ENCODE results near the gene EEF2KMT. TPM values are rescaled to one million over a fixed set of nuclear protein-coding genes. Genes with fewer than 3 reads are reported as not detected.
"Not testable (repeated sequence)": the region's sequence is repeated elsewhere in the genome, so short reads cannot be mapped to it uniquely, and the experiment has no call there.

Gene EEF2KMT, protein sequence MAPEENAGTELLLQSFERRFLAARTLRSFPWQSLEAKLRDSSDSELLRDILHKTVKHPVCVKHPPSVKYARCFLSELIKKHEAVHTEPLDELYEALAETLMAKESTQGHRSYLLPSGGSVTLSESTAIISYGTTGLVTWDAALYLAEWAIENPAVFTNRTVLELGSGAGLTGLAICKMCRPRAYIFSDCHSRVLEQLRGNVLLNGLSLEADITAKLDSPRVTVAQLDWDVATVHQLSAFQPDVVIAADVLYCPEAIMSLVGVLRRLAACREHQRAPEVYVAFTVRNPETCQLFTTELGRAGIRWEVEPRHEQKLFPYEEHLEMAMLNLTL
- 1 to 10 TPM; 5.6 to 8.4 TPM for total RNA-seq

- not testable (repeated sequence) for H3K36me3 Mint-ChIP-seq (ENCODE audit: insufficient read depth in 2 of 2)
Measured at GRCh38 chr16:5097470-5098220, at the start of gene EEF2KMT. Gene EEF2KMT (minus strand): TSS chr16:5097795. CDS start chr16:5097739, 56 bp downstream.

DNA sequence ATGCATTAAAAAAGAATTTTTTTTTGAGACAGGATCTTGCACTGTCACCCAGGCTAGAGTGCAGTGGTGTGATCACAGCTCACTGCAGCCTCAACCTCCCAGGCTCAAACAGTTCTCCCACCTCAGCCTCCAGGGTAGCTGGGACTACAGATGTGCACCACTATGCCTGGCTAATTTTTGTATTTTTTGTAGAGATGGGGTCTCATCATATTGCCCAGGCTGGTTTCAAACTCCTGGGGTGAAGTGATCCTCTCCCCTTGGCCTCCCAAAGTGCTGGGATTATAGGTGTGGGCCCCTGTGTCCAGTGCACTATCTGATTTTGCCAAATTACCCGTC, 47.0 kb upstream of the EEF2KMT start:
- H3K4me1 Mint-ChIP-seq (ENCODE audit: low read depth); DNase-seq; H3K36me3 Mint-ChIP-seq (ENCODE audit: insufficient read depth in 2 of 2); H3K27ac Mint-ChIP-seq; ATAC-seq (replicated peaks in 1 of 2); H3K4me3 Mint-ChIP-seq; H3K27me3 Mint-ChIP-seq (ENCODE audit: low read depth); H3K9me3 Mint-ChIP-seq: not testable (repeated sequence)

More at GRCh38 chr16:5097470-5098220, at the start of gene EEF2KMT:
- DNase-seq (peak; percentile 90 to 92), ATAC-seq (replicated peaks in 1 of 2) (peak; percentile 99)
- H3K9me3 Mint-ChIP-seq; H3K27me3 Mint-ChIP-seq (ENCODE audit: low read depth): not testable (repeated sequence)
- Mint-ChIP-seq H3K27ac (peak within 1 kb of the TSS; percentile 94), H3K4me1 (ENCODE audit: low read depth) (peaks cover 23% of the 10 kb centered on the region), H3K4me3 (peak within 1 kb of the TSS; percentile 91 to 95)

DNA sequence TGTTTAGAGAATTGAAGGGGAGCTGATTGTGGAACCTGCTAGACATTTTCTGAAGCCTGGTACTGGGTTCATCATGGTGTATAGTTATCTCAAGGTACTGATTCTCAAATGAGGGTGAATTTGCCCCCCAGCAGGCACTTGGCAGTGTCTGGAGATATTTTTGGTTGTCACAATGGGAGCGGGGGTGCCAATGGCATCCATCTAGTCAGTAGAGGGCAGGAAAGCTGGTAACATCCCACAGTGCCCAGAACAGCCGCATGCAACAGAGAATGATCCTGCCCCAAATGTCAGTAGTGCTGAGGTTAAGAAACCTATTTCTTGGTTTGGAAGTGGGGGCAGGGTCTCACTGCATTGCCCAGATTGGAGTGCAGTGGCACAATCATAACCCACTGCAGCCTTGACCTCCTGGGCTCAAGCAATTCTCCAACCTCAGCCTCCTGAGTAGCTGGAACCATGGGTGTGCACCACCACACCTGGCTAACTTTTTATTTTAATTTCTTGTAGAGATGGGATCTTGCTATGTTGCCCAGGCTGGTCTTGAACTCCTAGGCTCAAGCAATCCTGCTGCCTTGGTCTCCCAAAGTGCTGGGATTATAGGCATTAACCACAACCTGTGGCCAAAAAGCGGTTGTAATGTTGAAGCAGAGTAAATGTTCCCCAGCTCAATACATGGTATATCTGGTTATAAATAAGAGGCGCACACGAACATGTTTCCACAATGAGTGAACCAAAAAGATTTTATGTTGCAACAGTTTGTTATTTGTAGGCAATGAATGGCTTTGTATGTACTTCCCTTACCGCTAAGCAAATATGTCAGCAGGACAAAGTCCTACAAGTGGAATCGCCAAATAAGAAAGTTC, 46.4 kb upstream of the EEF2KMT start:
- Mint-ChIP-seq H3K4me1 (ENCODE audit: low read depth) (no peaks in the 10 kb centered on the region), H3K4me3 (no peak overlapping the region), H3K36me3 (ENCODE audit: insufficient read depth in 2 of 2) (no peaks in the 10 kb centered on the region), H3K9me3 (no peaks in the 10 kb centered on the region), H3K27me3 (ENCODE audit: low read depth) (peaks cover 6% of the 10 kb centered on the region), H3K27ac (no peak overlapping the region)
- DNase-seq (no peak), ATAC-seq (replicated peaks in 1 of 2) (no peak)

DNA sequence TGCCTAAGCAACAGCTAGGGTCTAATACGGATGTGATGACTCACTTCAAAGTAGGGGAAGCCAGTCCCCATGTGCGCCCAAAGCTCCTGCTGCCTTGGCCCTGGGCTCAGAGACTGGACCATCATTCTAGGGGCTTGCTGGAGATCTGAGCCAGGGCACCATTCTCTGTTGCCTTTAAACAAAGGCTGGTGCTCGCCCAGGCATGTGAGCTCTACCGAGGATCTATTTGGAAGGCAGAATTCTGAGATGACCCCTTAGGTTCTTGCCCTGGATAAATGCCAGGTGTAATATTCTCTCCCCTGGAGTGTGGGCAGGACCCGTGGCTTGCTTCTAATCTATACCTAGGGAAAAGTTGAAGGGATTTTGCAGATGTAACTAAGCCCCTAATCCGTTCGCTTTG, 42.6 kb upstream of the EEF2KMT start:
- H3K4me1 Mint-ChIP-seq (ENCODE audit: low read depth); H3K36me3 Mint-ChIP-seq (ENCODE audit: insufficient read depth in 2 of 2); ATAC-seq (replicated peaks in 1 of 2); DNase-seq; H3K27ac Mint-ChIP-seq; H3K9me3 Mint-ChIP-seq; H3K4me3 Mint-ChIP-seq: not testable (repeated sequence)
- peaks cover 18% of the 10 kb centered on the region for H3K27me3 Mint-ChIP-seq (ENCODE audit: low read depth)

DNA sequence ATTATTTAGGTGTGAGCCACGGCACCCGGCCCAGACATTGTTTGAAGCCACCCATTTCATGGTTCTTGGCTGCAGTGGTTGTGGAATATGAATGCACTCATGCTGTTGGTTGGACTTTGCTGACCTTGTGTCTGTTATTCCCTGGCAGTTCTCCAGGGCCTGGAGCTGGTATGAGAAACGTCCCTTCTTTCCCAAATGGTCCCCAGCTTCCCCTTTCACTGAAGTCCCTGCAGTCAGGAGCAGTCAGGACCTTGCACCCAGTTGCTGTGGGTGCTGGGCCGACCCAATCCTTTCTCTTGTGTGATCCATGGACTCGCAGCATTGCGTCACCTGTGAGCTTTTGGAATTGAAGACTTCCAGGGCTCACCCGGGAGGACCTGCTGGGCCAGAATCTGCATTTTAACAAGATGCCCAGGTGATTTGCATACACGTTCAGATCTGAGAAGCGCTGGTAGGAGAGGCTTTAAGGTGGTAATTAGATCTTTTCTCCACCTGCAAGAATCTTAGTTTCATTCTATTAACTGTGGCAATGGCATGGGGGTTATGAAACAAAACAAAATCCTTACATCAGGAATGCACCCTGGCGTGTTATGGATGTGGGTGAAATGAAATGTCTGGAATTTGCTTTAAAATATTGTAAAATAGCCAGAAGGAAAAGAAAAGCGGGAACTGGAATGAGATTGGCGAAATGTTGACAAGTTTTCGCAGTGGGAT, 37.3 kb upstream of the EEF2KMT start:
- H3K4me1 Mint-ChIP-seq (ENCODE audit: low read depth); ATAC-seq (replicated peaks in 1 of 2); H3K9me3 Mint-ChIP-seq; H3K36me3 Mint-ChIP-seq (ENCODE audit: insufficient read depth in 2 of 2); H3K27ac Mint-ChIP-seq; DNase-seq; H3K4me3 Mint-ChIP-seq: not testable (repeated sequence)
- H3K27me3 Mint-ChIP-seq (ENCODE audit: low read depth) = peaks cover 35% of the 10 kb centered on the region

DNA sequence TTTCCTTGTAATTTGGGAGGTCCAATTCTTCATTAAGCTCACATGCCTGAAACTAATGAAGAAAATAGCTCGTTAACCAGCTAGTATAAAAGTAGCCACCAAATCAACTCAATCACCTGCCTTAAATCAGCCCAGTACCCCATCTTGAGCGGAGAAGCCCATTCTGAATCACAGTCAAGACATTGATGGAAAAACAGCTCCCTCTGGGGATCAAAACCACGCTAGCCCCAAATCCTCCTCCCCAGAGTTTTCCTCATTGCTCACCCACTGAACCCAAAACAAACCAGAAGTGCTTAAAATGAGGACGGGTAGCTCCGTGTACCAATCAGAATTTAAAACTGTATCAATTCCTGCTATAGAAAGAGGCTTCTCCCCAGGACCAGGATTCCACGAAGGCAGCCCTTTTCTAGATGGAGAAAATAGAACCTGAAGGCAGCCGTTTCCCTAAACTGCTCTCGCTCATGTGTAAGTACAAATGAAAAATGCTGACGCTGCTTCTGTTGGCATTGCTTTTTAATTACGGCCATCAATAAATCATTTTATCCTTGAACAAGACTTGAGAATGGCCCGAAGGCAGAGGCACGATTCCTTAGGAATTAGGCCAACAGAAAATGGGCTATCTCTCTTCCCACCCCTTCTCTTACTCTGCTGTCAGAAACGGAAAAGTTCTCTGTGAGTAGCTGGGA, 35.5 kb upstream of the EEF2KMT start:
- not testable (repeated sequence) for DNase-seq; H3K4me1 Mint-ChIP-seq (ENCODE audit: low read depth); H3K9me3 Mint-ChIP-seq; H3K27ac Mint-ChIP-seq; H3K36me3 Mint-ChIP-seq (ENCODE audit: insufficient read depth in 2 of 2); ATAC-seq (replicated peaks in 1 of 2); H3K4me3 Mint-ChIP-seq
- peaks cover 35% of the 10 kb centered on the region for H3K27me3 Mint-ChIP-seq (ENCODE audit: low read depth)

DNA sequence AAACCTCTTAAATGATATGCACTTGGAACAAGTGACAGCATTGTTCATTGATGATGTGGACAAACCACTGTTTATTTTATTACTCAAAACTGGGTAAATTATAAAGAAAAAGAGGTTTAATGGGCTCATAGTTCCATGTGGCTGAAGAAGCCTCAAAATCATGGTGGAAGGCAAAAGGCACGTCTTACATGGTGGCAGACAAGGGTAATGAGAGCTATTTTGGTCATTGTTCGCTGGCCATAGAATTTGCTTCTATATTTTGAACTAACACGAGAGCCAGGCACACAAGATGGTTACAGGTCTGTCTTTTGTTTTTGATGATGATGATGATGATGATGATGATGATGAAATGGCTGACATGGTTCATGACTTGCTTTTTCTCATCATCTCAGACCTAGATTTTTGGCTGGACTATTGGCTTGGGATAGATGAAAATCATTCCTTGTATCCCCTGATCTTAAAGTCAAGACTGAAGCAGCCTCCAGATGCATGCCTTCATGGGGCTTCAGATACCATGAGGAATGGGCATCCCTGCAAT, 33.9 kb upstream of the EEF2KMT start:
- not testable (repeated sequence) for H3K36me3 Mint-ChIP-seq (ENCODE audit: insufficient read depth in 2 of 2); H3K4me1 Mint-ChIP-seq (ENCODE audit: low read depth); H3K9me3 Mint-ChIP-seq; H3K27ac Mint-ChIP-seq; H3K4me3 Mint-ChIP-seq; ATAC-seq (replicated peaks in 1 of 2); DNase-seq
- peaks cover 32% of the 10 kb centered on the region for H3K27me3 Mint-ChIP-seq (ENCODE audit: low read depth)

DNA sequence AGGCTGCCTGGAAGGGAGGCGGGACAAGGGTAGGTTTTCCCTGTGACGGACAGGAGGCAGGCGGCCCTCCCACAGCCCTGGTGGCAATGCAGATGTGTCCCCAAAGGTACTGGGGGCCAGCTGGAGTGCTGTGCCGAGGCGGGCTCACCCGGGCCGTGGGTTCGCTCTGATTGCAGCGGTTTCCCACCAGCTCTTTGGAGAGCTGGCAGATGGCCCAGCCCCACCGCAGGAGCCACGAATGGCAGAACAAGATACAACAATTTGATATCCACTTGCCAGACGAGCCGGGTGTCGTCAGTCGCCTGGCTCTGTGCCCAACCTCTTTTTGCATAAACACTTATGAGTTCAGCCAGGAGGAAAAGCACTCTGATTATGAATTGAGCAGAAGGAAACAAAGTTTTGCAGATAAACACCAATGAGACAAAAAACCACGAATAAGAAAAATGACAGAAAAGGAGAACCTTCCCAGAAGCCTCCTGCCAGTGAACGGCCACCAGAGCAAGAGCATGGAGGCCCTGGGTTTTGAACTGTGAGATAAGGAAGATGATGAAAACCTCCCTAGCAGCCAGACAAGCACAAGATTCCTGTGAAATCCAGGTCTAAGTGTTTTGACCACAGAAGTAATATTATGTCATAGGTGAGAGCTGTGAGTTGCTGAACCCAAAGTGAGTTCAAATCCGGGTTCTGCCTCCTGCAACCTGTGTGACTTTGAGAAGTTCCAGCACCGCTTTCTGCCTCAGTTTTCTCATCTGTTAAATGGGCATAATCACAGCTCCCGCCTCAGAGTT, 19.9 kb upstream of the EEF2KMT start:
- not testable (repeated sequence) for H3K27ac Mint-ChIP-seq; ATAC-seq (replicated peaks in 1 of 2); H3K36me3 Mint-ChIP-seq (ENCODE audit: insufficient read depth in 2 of 2); H3K9me3 Mint-ChIP-seq
- H3K4me1 Mint-ChIP-seq (ENCODE audit: low read depth) = peaks cover 13% of the 10 kb centered on the region
- peak; percentile 48 to 55 for DNase-seq
- peaks cover 34% of the 10 kb centered on the region for H3K27me3 Mint-ChIP-seq (ENCODE audit: low read depth)
- peak overlapping the region; percentile 17 to 25 for H3K4me3 Mint-ChIP-seq

GRCh38 chr16:5116780-5117295, 19.2 kb upstream of the EEF2KMT start:
- not testable (repeated sequence) for H3K9me3 Mint-ChIP-seq; H3K27ac Mint-ChIP-seq; H3K4me3 Mint-ChIP-seq; H3K36me3 Mint-ChIP-seq (ENCODE audit: insufficient read depth in 2 of 2); ATAC-seq (replicated peaks in 1 of 2); DNase-seq
- Mint-ChIP-seq H3K27me3 (ENCODE audit: low read depth) (peaks cover 30% of the 10 kb centered on the region), H3K4me1 (ENCODE audit: low read depth) (peaks cover 13% of the 10 kb centered on the region)

- H3K9me3 Mint-ChIP-seq, H3K4me3 Mint-ChIP-seq, DNase-seq: not testable (repeated sequence)
Measured at GRCh38 chr16:5110933-5111332, 13.3 kb upstream of the EEF2KMT start.

GRCh38 chr16:5108505-5109158, 11.0 kb upstream of the EEF2KMT start:
- H3K27ac Mint-ChIP-seq = no peak overlapping the region
- no peaks in the 10 kb centered on the region for H3K4me1 Mint-ChIP-seq (ENCODE audit: low read depth)
- ATAC-seq (replicated peaks in 1 of 2) = no peak
- H3K4me3 Mint-ChIP-seq = no peak overlapping the region
- H3K9me3 Mint-ChIP-seq = no peaks in the 10 kb centered on the region
- H3K36me3 Mint-ChIP-seq (ENCODE audit: insufficient read depth in 2 of 2) = no peaks in the 10 kb centered on the region
- no peak for DNase-seq
- H3K27me3 Mint-ChIP-seq (ENCODE audit: low read depth) = no peaks in the 10 kb centered on the region

More at GRCh38 chr16:5110933-5111332, 13.3 kb upstream of the EEF2KMT start:
- H3K27me3 Mint-ChIP-seq (ENCODE audit: low read depth); H3K36me3 Mint-ChIP-seq (ENCODE audit: insufficient read depth in 2 of 2); ATAC-seq (replicated peaks in 1 of 2); H3K27ac Mint-ChIP-seq; H3K4me1 Mint-ChIP-seq (ENCODE audit: low read depth): not testable (repeated sequence)

Measured in activated T-cell treated with anti-CD3 and anti-CD28 coated beads, Interleukin-2, amount 50 U/mL, for 72 hours (primary cell).